ENCODE data around the gene OSR1. TPM values are rescaled to one million over a fixed set of nuclear protein-coding genes. Genes with fewer than 3 reads are reported as not detected.

OSR1 gene
- total and polyA plus RNA-seq, 2 donors (not counting 1 experiment from before 2014, with no cell fraction given), result 11.3 to 13.4 TPM

GRCh38 chr2:19364014-19364413 is 5.6 kb upstream of the OSR1 start:
- Histone ChIP-seq H3K36me3 (ENCODE audit: control insufficient read depth, insufficient read depth, low read length) (no peaks in the 10 kb centered on the region), H3K9me3 (ENCODE audit: control insufficient read depth, insufficient read depth, low read depth, low read length) (no peaks in the 10 kb centered on the region), H2AFZ (ENCODE audit: low read length) (no peak overlapping the region), H3K9ac (ENCODE audit: insufficient read depth, low read length) (no peak overlapping the region), H3K4me3 (replicated peaks in 1 of 4; ENCODE audit: control extremely low read depth in 1 of 4, insufficient read depth in 1 of 4, low read depth in 3 of 4, low read length in 4 of 4) (no peak overlapping the region), H3K4me2 (ENCODE audit: extremely low read depth, insufficient read depth, low read length) (no peak overlapping the region), H3K79me2 (ENCODE audit: control insufficient read depth, insufficient read depth, low read length) (no peaks in the 10 kb centered on the region), H3K27ac (ENCODE audit: insufficient read depth, low read length) (no peak overlapping the region), H4K20me1 (ENCODE audit: control insufficient read depth, extremely low read depth, insufficient read depth, low read length) (no peaks in the 10 kb centered on the region), H3K4me1 (ENCODE audit: control insufficient read depth, extremely low read depth, insufficient read depth, low read length) (no peaks in the 10 kb centered on the region), H3K27me3 (ENCODE audit: control insufficient read depth, insufficient read depth, low read length) (no peaks in the 10 kb centered on the region)
- TF ChIP-seq CTCF (conservative IDR thresholded peaks at IDR 0.05 in 1 of 2, IDR thresholded peaks at IDR 0.05 in 1 of 2; ENCODE audit: low read depth in 1 of 2, low read length in 2 of 2), result no peak
- no peak for TF ChIP-seq EZH2 (IDR thresholded peaks at IDR 0.05; ENCODE audit: low read length, missing control alignments)
- no peak for DNase-seq (ENCODE audit: low read depth in 2 of 2)

- H3K4me1 ChIP-seq (ENCODE audit: control insufficient read depth, extremely low read depth, insufficient read depth, low read length), result peaks cover 2% of the 10 kb centered on the region
- H3K36me3 ChIP-seq (ENCODE audit: control insufficient read depth, insufficient read depth, low read length), result no peaks in the 10 kb centered on the region
- H3K4me2 ChIP-seq (ENCODE audit: extremely low read depth, insufficient read depth, low read length), result peak overlapping the region; percentile 94
- peak overlapping the region; percentile 48 for H3K9ac ChIP-seq (ENCODE audit: insufficient read depth, low read length)
- peak overlapping the region; percentile 9 for H3K27ac ChIP-seq (ENCODE audit: insufficient read depth, low read length)
- DNase-seq (ENCODE audit: low read depth in 2 of 2), result no peak
- no peaks in the 10 kb centered on the region for H4K20me1 ChIP-seq (ENCODE audit: control insufficient read depth, extremely low read depth, insufficient read depth, low read length)
- peak overlapping the region; percentile 81 for H2AFZ ChIP-seq (ENCODE audit: low read length)
- TF ChIP-seq EZH2 (IDR thresholded peaks at IDR 0.05; ENCODE audit: low read length, missing control alignments), result no peak
- H3K27me3 ChIP-seq (ENCODE audit: control insufficient read depth, insufficient read depth, low read length), result no peaks in the 10 kb centered on the region
- H3K4me3 ChIP-seq (replicated peaks in 1 of 4; ENCODE audit: control extremely low read depth in 1 of 4, insufficient read depth in 1 of 4, low read depth in 3 of 4, low read length in 4 of 4), result peak overlapping the region; percentile 47 to 86 (median 73)
- H3K79me2 ChIP-seq (ENCODE audit: control insufficient read depth, insufficient read depth, low read length), result no peaks in the 10 kb centered on the region
- H3K9me3 ChIP-seq (ENCODE audit: control insufficient read depth, insufficient read depth, low read depth, low read length), result no peaks in the 10 kb centered on the region
Measured at GRCh38 chr2:19363474-19363778, 5.0 kb upstream of the OSR1 start.

GRCh38 chr2:19362755-19363473 is 4.5 kb upstream of the OSR1 start:
- Histone ChIP-seq H3K9me3 (ENCODE audit: control insufficient read depth, insufficient read depth, low read depth, low read length) (no peaks in the 10 kb centered on the region), H2AFZ (ENCODE audit: low read length) (peak overlapping the region; percentile 85), H4K20me1 (ENCODE audit: control insufficient read depth, extremely low read depth, insufficient read depth, low read length) (no peaks in the 10 kb centered on the region), H3K4me1 (ENCODE audit: control insufficient read depth, extremely low read depth, insufficient read depth, low read length) (peaks cover 2% of the 10 kb centered on the region), H3K4me3 (replicated peaks in 1 of 4; ENCODE audit: control extremely low read depth in 1 of 4, insufficient read depth in 1 of 4, low read depth in 3 of 4, low read length in 4 of 4) (peak overlapping the region; percentile 47 to 86 (median 73)), H3K79me2 (ENCODE audit: control insufficient read depth, insufficient read depth, low read length) (peaks cover 5% of the 10 kb centered on the region), H3K36me3 (ENCODE audit: control insufficient read depth, insufficient read depth, low read length) (no peaks in the 10 kb centered on the region), H3K27ac (ENCODE audit: insufficient read depth, low read length) (peak overlapping the region; percentile 65), H3K4me2 (ENCODE audit: extremely low read depth, insufficient read depth, low read length) (peak overlapping the region; percentile 94), H3K9ac (ENCODE audit: insufficient read depth, low read length) (peak overlapping the region; percentile 53), H3K27me3 (ENCODE audit: control insufficient read depth, insufficient read depth, low read length) (no peaks in the 10 kb centered on the region)
- TF ChIP-seq EZH2 (IDR thresholded peaks at IDR 0.05; ENCODE audit: low read length, missing control alignments), result no peak
- TF ChIP-seq CTCF (conservative IDR thresholded peaks at IDR 0.05 in 1 of 2, IDR thresholded peaks at IDR 0.05 in 1 of 2; ENCODE audit: low read depth in 1 of 2, low read length in 2 of 2), result peak; percentile 81
- peak; percentile 71 to 92 for DNase-seq (ENCODE audit: low read depth in 2 of 2)
